A549 (cell line): ENCODE data around the gene TNFRSF19.

Source experiments
- CTCF ChIP-seq: fragments of >200 bp; sonication (Bioruptor Twin); formaldehyde crosslinking; IDR thresholded peaks from 3 replicates; pipeline ENCODE4 v1.5.1; 2016
- RAD21 ChIP-seq, 2 experiments: fragments of >200 bp in 1 of 2; sonication (Bioruptor Twin) in 1 of 2; formaldehyde crosslinking in 1 of 2; IDR thresholded peaks in 1 of 2; conservative IDR thresholded peaks in 1 of 2; 2 replicates in 1 of 2; 3 replicates in 1 of 2; pipeline ENCODE4 v1.6.1; 2012 to 2018; ENCODE audit warnings: inconsistent platforms in 1 of 2
- RCOR1 ChIP-seq: fragments of 150-350 bp; IDR thresholded peaks from 2 replicates; pipeline ENCODE4 v1.6.1; 2014; ENCODE audit warnings: antibody characterized with exemption, low read length, low read depth

GRCh38 chr13:23627410-23627809 is 57.2 kb downstream of the TNFRSF19 start:
- no peak for TF ChIP-seq RAD21 (conservative IDR thresholded peaks at IDR 0.05 in 1 of 2, IDR thresholded peaks at IDR 0.05 in 1 of 2)
- TF ChIP-seq CTCF, result no peak
- TF ChIP-seq RCOR1, result no peak
